ENCODE results near the gene ING1. TPM values are rescaled to one million over a fixed set of nuclear protein-coding genes. Genes with fewer than 3 reads are reported as not detected.

ING1 gene
- total RNA-seq, 1 experiment from 2014 or later = 17.9 TPM

DNA sequence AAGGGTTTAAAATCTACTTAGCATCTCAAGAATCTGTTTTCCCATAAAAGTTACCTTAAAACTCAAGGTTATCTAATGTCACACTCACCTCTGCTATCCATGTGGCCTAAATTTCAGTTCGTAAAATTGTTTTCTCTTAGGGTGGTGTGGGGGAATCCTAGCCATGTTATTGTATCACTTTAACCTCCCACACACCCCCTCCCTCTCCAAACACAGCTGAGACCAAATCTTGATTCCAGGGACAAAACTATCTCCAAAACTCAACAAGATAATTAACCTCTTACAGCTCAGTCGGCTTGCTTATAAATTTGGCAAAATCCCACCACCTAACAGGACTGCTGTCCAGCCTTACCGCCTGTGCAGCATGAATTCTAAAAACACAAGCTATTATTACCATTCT is 11.4 kb upstream of the ING1 start:
- no peak overlapping the region for H2AFZ ChIP-seq (ENCODE audit: low read length)
- no peaks in the 10 kb centered on the region for H3K27me3 ChIP-seq (ENCODE audit: low read length)
- H4K20me1 ChIP-seq (ENCODE audit: low read length) = no peaks in the 10 kb centered on the region
- H3F3A ChIP-seq (ENCODE audit: low read length, unreplicated experiment) = no peaks in the 10 kb centered on the region
- no peak for TF ChIP-seq EZH2 (IDR thresholded peaks at IDR 0.05; ENCODE audit: low read length, unreplicated experiment)
- H3K27ac ChIP-seq (ENCODE audit: low read length) = no peak overlapping the region
- no TSS peak for BruUV-seq (replicated peaks)
- H3K9ac ChIP-seq (ENCODE audit: low read length) = no peak overlapping the region
- H3K4me1 ChIP-seq (ENCODE audit: insufficient read depth, low read length) = peaks cover 22% of the 10 kb centered on the region
- peaks cover 19% of the 10 kb centered on the region for H3K36me3 ChIP-seq (ENCODE audit: low read depth, low read length)
- ATAC-seq (no peak), DNase-seq (no peak)
- H3K9me3 ChIP-seq (ENCODE audit: low read length) = no peaks in the 10 kb centered on the region
- peaks cover 47% of the 10 kb centered on the region for H3K79me2 ChIP-seq (ENCODE audit: low read length)
- no peak overlapping the region for H3K4me3 ChIP-seq (ENCODE audit: low read length)
- no peaks in the 10 kb centered on the region for H3K9me2 ChIP-seq (replicated peaks; ENCODE audit: low read length)
- intact Hi-C loops (cut with micrococcal nuclease) = no loop called here
- ChIA-PET POLR2A (ENCODE audit: unreplicated experiment) (no interaction called here), CTCF (no interaction called here)
- H3K4me2 ChIP-seq (ENCODE audit: low read length) = no peak overlapping the region

DNA sequence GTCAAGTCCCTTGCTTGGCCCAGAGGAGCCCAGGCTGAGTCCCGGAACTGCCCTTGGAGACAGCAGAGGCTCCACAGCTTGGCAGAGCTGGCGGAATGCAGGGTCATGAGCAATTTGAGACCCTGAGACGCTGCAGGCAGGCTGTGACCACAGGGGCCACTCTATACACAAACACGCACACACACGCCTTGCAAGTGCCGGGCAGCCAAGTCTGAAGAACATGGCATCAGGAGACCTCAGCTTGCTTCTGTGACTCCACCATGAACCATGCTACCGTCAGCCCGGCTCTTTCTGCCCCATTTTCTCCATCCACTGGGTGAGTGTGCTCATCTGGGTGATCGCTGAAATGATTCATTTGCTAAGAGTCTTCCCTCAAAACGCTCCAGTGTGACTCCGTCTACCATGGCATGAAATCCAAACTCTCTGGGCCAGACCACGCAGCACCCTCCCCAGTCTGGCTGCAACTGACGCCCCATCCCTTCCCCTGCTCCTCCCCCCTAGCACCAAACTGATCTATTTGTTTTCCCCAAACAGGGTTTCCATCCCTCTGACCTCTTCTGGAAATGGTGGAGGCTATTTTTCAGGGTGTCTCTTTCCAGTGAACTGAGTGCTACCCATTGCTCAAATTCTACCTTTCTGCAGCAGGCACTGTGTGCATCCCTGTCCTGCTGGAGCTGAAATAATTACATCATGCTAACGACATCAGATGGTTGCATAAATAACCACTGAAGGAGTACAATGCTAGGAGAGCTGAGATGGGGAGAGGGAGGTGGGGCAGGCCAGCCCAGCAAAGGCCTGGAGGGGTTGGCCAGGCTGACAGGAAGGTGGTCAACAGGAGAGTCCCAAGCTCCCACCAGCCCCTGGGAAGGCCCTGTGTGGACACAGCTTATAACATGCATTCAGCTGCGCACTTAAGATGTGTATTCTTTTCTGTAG is 10.6 kb upstream of the ING1 start:
- Histone ChIP-seq H3K79me2 (ENCODE audit: low read length) (peaks cover 47% of the 10 kb centered on the region), H4K20me1 (ENCODE audit: low read length) (no peaks in the 10 kb centered on the region), H3K36me3 (ENCODE audit: low read depth, low read length) (peaks cover 19% of the 10 kb centered on the region), H3K27me3 (ENCODE audit: low read length) (no peaks in the 10 kb centered on the region), H3K9me2 (replicated peaks; ENCODE audit: low read length) (no peaks in the 10 kb centered on the region), H3K9ac (ENCODE audit: low read length) (no peak overlapping the region), H3K27ac (ENCODE audit: low read length) (no peak overlapping the region), H3K4me3 (ENCODE audit: low read length) (no peak overlapping the region), H3K4me2 (ENCODE audit: low read length) (peak overlapping the region; percentile 80; the same call in 1 of the 2 replicates), H2AFZ (ENCODE audit: low read length) (no peak overlapping the region), H3K9me3 (ENCODE audit: low read length) (no peaks in the 10 kb centered on the region), H3F3A (ENCODE audit: low read length, unreplicated experiment) (no peaks in the 10 kb centered on the region), H3K4me1 (ENCODE audit: insufficient read depth, low read length) (peaks cover 22% of the 10 kb centered on the region)
- ChIA-PET CTCF (no interaction called here), POLR2A (ENCODE audit: unreplicated experiment) (no interaction called here)
- DNase-seq (no peak), ATAC-seq (no peak)
- TF ChIP-seq EZH2 (IDR thresholded peaks at IDR 0.05; ENCODE audit: low read length, unreplicated experiment) (no peak), EZH2phosphoT487 (IDR thresholded peaks at IDR 0.05; ENCODE audit: borderline replicate concordance, low read length) (no peak)
- TF ChIP-seq, protein P1, sequence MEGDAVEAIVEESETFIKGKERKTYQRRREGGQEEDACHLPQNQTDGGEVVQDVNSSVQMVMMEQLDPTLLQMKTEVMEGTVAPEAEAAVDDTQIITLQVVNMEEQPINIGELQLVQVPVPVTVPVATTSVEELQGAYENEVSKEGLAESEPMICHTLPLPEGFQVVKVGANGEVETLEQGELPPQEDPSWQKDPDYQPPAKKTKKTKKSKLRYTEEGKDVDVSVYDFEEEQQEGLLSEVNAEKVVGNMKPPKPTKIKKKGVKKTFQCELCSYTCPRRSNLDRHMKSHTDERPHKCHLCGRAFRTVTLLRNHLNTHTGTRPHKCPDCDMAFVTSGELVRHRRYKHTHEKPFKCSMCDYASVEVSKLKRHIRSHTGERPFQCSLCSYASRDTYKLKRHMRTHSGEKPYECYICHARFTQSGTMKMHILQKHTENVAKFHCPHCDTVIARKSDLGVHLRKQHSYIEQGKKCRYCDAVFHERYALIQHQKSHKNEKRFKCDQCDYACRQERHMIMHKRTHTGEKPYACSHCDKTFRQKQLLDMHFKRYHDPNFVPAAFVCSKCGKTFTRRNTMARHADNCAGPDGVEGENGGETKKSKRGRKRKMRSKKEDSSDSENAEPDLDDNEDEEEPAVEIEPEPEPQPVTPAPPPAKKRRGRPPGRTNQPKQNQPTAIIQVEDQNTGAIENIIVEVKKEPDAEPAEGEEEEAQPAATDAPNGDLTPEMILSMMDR (conservative IDR thresholded peaks at IDR 0.05; ENCODE audit: low read depth, low read length) = no peak
- intact Hi-C loops (cut with micrococcal nuclease) = no loop called here
- BruUV-seq (replicated peaks) = no TSS peak

DNA sequence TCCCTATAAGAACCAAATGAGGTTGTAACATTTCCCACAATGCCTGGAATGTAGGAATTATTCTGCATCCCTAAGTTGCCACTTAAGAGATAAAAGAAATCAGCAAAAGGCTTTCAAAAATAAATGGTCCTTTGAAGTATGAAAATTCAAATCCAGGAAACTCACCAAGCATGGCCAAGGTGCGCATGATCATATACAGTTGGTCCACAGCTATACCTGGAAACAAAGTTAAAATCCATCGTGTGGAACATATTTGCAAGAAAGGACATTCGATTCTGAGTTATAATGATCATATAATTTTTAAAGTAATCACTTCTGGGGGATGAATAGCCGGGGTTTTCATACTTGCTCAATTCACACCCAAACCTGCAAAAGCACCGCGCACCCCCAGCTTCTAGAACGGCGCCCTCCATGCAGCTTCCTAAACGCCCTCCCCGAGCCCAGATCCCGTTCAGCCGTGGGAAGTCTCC is 8.1 kb upstream of the ING1 start:
- H3F3A ChIP-seq (ENCODE audit: low read length, unreplicated experiment) = no peaks in the 10 kb centered on the region
- H3K36me3 ChIP-seq (ENCODE audit: low read depth, low read length) = peaks cover 13% of the 10 kb centered on the region
- H4K20me1 ChIP-seq (ENCODE audit: low read length) = no peaks in the 10 kb centered on the region
- DNase-seq (no peak), ATAC-seq (no peak)
- H3K4me3 ChIP-seq (ENCODE audit: low read length) = peak overlapping the region; percentile 80
- ChIA-PET CTCF (no interaction called here), POLR2A (ENCODE audit: unreplicated experiment) (no interaction called here)
- peak overlapping the region; percentile 80 for H3K4me2 ChIP-seq (ENCODE audit: low read length)
- peak overlapping the region; percentile 58 for H3K27ac ChIP-seq (ENCODE audit: low read length)
- H3K27me3 ChIP-seq (ENCODE audit: low read length) = no peaks in the 10 kb centered on the region
- no peaks in the 10 kb centered on the region for H3K9me3 ChIP-seq (ENCODE audit: low read length)
- TF ChIP-seq, protein P1 (conservative IDR thresholded peaks at IDR 0.05; ENCODE audit: low read depth, low read length) = no peak
- TF ChIP-seq EZH2 (IDR thresholded peaks at IDR 0.05; ENCODE audit: low read length, unreplicated experiment) = no peak
- TF ChIP-seq EZH2phosphoT487 (IDR thresholded peaks at IDR 0.05; ENCODE audit: borderline replicate concordance, low read length) = no peak
- peaks cover 22% of the 10 kb centered on the region for H3K4me1 ChIP-seq (ENCODE audit: insufficient read depth, low read length)
- H3K9me2 ChIP-seq (replicated peaks; ENCODE audit: low read length) = no peaks in the 10 kb centered on the region
- H3K9ac ChIP-seq (ENCODE audit: low read length) = peak overlapping the region; percentile 94
- TSS peak; percentile 65 for BruUV-seq (replicated peaks)
- peak overlapping the region; percentile 62; the same call in 1 of the 2 replicates for H2AFZ ChIP-seq (ENCODE audit: low read length)
- H3K79me2 ChIP-seq (ENCODE audit: low read length) = peaks cover 47% of the 10 kb centered on the region
- intact Hi-C loops (cut with micrococcal nuclease) = no loop called here
